IPS-20b (cell line): ENCODE measurements around the gene C19orf12.

Source experiments
- H3K27ac ChIP-seq: one replicate; pipeline ENCODE4 v1.5.1; 2013; ENCODE audit warnings: low read length
- H3K27me3 ChIP-seq: 2 replicates; pipeline ENCODE4 v1.6.1; 2013; ENCODE audit warnings: mild to moderate bottlenecking, low read length, inconsistent platforms; ENCODE audit not compliant: insufficient read depth
- H3K36me3 ChIP-seq: 2 replicates; pipeline ENCODE4 v1.6.1; 2013; ENCODE audit warnings: low read depth, mild to moderate bottlenecking, inconsistent platforms, low read length, moderate library complexity; ENCODE audit not compliant: insufficient read depth
- H3K4me1 ChIP-seq: 2 replicates; pipeline ENCODE4 v1.6.1; 2013; ENCODE audit warnings: mild to moderate bottlenecking, control low read depth, inconsistent platforms, low read length, moderate library complexity; ENCODE audit not compliant: insufficient read depth
- H3K4me3 ChIP-seq: 2 replicates; pipeline ENCODE4 v1.5.1; 2013; ENCODE audit warnings: mild to moderate bottlenecking, low read length, inconsistent platforms
- H3K9ac ChIP-seq: 2 replicates; pipeline ENCODE4 v1.6.1; 2013; ENCODE audit warnings: low read depth, mild to moderate bottlenecking, inconsistent platforms, low read length, moderate library complexity
- H3K9me3 ChIP-seq: 2 replicates; pipeline ENCODE4 v1.6.1; 2013; ENCODE audit warnings: mild to moderate bottlenecking, low read depth, low read length, inconsistent platforms; ENCODE audit not compliant: insufficient read depth

Gene C19orf12

DNA sequence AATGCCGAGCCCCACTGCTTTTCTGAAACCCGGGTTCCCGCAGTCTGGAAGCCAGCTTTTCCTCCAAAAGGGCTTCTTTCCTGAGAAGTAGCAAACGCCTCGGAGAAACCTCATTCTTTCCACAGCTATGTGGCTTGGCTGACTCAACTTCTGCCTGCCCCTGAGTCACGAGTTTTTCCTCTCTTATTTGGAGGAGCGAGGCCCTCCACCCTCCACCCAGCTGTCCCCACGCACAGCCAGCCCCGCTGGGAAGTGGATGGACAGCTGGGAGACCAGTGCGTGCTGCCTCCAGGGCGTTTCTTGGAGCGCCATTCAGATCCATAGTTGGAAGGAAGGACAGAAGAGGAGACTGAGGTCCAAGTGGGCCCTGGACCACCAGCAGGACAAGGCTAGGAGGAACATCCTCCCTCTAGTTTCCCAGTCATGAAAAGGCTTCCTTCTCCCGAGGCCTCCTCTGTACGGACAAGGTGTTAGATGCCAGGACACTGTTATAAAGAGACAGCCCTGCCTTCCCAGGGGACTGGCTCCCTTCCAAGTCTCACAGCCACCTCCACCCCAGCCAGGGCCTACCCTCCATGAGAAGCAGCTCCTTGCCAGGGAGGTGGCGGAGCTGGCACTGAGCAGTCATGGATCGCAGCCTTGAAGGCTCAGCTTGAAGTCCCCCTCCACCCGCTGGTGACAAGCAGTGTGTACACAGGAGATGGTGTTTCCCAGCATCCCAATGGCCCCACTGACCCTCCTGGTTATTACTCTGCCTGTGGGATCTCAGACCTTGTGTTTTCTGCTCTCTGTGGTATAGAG lies 52.3 kb downstream of the C19orf12 start:
- no peaks in the 10 kb centered on the region for H3K36me3 ChIP-seq
- H3K27ac ChIP-seq, result no peak overlapping the region
- H3K4me3 ChIP-seq, result no peak overlapping the region

GRCh38 chr19:29662278-29662603 lies 52.8 kb downstream of the C19orf12 start:
- no peak overlapping the region for H3K9ac ChIP-seq
- H3K9me3 ChIP-seq, result no peaks in the 10 kb centered on the region
- H3K4me3 ChIP-seq, result no peak overlapping the region
- H3K27me3 ChIP-seq, result peaks cover 9% of the 10 kb centered on the region
- no peak overlapping the region for H3K27ac ChIP-seq
- H3K4me1 ChIP-seq, result peaks cover 5% of the 10 kb centered on the region; the same call in 1 of the 2 replicates
- no peaks in the 10 kb centered on the region for H3K36me3 ChIP-seq

More for the DNA sequence above, 52.3 kb downstream of the C19orf12 start:
- Histone ChIP-seq H3K27me3 (peaks cover 9% of the 10 kb centered on the region), H3K4me1 (peaks cover 9% of the 10 kb centered on the region; the same call in 1 of the 2 replicates), H3K9me3 (no peaks in the 10 kb centered on the region), H3K9ac (no peak overlapping the region)

DNA sequence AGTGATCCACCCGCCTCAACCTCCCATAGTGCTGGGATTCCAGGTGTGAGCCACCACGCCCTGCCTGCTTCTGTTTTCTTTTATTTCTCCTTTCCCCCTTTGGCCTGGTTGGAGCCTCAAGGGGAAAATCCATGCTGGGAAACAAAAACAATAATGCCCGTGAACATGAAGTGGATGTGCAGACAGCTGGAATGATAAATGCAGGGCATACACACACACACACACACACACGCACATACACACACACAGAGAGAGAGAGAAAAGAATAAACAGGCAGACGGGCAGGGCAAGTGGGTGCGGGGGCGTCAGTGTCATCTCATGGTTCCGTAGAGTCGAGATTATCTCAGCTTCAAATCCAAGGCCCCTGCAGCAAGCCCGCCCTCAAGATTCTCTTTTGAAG lies 54.2 kb downstream of the C19orf12 start:
- Histone ChIP-seq H3K9ac (no peak overlapping the region), H3K27me3 (peaks cover 9% of the 10 kb centered on the region), H3K36me3 (no peaks in the 10 kb centered on the region), H3K9me3 (no peaks in the 10 kb centered on the region), H3K4me3 (no peak overlapping the region), H3K27ac (no peak overlapping the region), H3K4me1 (no peaks in the 10 kb centered on the region)

GRCh38 chr19:29658221-29658991 lies 56.7 kb downstream of the C19orf12 start:
- no peaks in the 10 kb centered on the region; the same call in 1 of the 2 replicates for H3K27me3 ChIP-seq

DNA sequence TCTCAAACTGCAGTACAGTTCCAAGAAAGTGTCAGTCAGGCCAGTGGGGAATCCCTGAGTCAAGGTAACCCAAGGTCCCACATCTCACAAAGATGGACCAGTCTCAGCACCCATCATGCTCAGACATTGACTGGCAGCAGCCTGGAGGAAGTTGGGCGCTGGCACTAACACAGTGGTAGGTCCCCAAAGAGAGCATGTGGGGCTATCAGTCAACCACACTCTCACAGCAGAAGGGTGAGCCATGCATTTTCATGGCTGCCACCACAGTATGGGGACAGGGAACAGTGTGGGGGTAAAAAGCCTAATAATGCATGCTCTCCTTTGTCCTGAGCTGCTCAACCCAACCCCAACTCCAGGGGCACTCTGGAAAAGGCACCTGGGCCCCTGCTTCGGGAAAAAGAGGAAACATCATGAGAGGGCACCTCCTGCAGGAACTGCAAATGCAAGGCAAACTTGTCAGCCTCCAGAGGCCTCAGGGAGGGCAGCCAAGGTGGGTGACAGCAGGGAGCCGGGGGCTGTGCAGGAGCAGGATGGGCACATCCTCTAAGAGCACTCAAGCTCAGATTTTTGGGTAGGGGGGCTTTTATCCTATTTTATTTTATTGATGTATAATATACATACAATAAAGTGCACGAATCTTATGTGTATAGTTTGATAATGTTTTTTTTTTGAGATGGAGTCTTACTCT lies 59.3 kb downstream of the C19orf12 start:
- Histone ChIP-seq H3K4me1 (no peaks in the 10 kb centered on the region), H3K9me3 (peaks cover 8% of the 10 kb centered on the region; the same call in 1 of the 2 replicates), H3K9ac (no peak overlapping the region), H3K27me3 (no peaks in the 10 kb centered on the region; the same call in 1 of the 2 replicates), H3K27ac (no peak overlapping the region), H3K4me3 (no peak overlapping the region), H3K36me3 (no peaks in the 10 kb centered on the region)

More at GRCh38 chr19:29658221-29658991, 56.7 kb downstream of the C19orf12 start:
- Histone ChIP-seq H3K27ac (no peak overlapping the region), H3K9ac (no peak overlapping the region), H3K4me1 (no peaks in the 10 kb centered on the region), H3K9me3 (peaks cover 8% of the 10 kb centered on the region; the same call in 1 of the 2 replicates), H3K36me3 (no peaks in the 10 kb centered on the region), H3K4me3 (no peak overlapping the region)

DNA sequence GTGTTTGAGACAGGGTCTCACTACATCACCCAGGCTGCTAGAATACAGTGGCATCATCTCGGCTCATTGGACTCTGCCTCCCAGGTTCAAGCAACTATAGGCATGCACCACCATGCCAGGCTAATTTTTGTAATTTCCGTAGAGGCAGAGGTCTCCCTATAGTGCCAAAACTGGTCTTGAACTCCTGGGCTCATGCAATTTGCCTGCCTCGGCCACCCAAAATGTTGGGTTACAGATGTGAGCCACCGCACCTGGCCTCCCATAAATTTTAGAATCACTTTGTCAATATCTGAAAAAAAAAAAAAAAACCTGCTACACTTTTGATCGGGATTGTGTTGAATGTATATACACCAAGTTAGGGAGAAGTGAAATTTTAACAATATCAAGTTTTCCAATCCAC lies 61.7 kb downstream of the C19orf12 start:
- H3K9me3 ChIP-seq, result peaks cover 8% of the 10 kb centered on the region; the same call in 1 of the 2 replicates
- no peak overlapping the region for H3K9ac ChIP-seq
- no peak overlapping the region for H3K27ac ChIP-seq
- H3K4me3 ChIP-seq, result no peak overlapping the region
- H3K36me3 ChIP-seq, result no peaks in the 10 kb centered on the region
- H3K27me3 ChIP-seq, result no peaks in the 10 kb centered on the region; the same call in 1 of the 2 replicates
- H3K4me1 ChIP-seq, result no peaks in the 10 kb centered on the region

- H3K4me3 ChIP-seq, result no peak overlapping the region
- no peaks in the 10 kb centered on the region; the same call in 1 of the 2 replicates for H3K27me3 ChIP-seq
- H3K9me3 ChIP-seq, result peaks cover 8% of the 10 kb centered on the region; the same call in 1 of the 2 replicates
- H3K9ac ChIP-seq, result no peak overlapping the region
- no peak overlapping the region for H3K27ac ChIP-seq
- H3K4me1 ChIP-seq, result no peaks in the 10 kb centered on the region
- no peaks in the 10 kb centered on the region for H3K36me3 ChIP-seq
Observed at GRCh38 chr19:29651622-29652394, 63.3 kb downstream of the C19orf12 start.

- Histone ChIP-seq H3K36me3 (no peaks in the 10 kb centered on the region), H3K4me3 (no peak overlapping the region), H3K4me1 (peaks cover 2% of the 10 kb centered on the region; the same call in 1 of the 2 replicates), H3K9ac (no peak overlapping the region), H3K27ac (no peak overlapping the region), H3K9me3 (peaks cover 8% of the 10 kb centered on the region; the same call in 1 of the 2 replicates), H3K27me3 (no peaks in the 10 kb centered on the region; the same call in 1 of the 2 replicates)
Observed at GRCh38 chr19:29650772-29651387, 64.2 kb downstream of the C19orf12 start.
